Measurements from ENCODE around the gene HMCN2.

The HMCN2 gene

GRCh38 chr9:130311003-130311402 is 45.4 kb downstream of the HMCN2 start:
- DNase-seq (no peak), ATAC-seq (no peak)
- Mint-ChIP-seq H3K4me1 (no peaks in the 10 kb centered on the region), H3K4me3 (no peak overlapping the region), H3K27ac (no peak overlapping the region), H3K27me3 (peaks cover 5% of the 10 kb centered on the region), H3K9me3 (no peaks in the 10 kb centered on the region), H3K36me3 (ENCODE audit: low read depth) (no peaks in the 10 kb centered on the region)

DNA sequence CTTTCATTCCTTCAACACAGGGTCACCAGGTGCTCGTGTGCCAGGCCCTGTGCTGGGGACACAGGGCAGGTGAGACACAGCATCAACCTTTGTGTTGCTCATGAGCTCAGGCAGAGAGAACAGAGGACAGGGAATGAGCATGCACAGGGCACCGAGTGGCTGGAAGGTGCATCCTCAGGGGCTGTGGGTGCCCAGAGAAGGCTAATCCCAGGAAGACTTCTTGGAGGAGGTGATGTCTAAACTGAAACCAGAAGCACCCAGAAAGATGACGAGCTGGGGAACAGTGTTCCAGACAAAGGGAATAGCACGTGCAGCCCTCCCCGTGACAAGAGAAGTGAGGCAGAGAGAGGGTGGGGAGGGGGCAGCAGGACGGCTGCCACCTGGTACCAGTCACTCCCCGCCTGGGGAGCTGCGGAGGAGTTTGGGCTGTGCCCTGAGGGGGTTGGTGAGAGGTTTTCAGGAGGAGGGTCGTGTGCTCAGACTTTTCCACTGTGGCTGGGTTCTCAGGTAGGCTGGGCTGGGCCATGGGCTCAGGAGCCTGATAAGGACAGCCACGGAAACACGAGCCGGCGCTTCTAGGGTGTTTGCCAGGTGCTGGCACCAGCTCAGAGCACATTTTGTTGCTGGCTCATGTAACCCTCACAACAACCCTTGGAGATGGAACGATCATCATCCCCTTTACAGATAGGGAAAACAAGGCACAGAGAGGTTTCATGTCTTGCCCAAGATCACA is 46.0 kb downstream of the HMCN2 start:
- Mint-ChIP-seq H3K27ac (no peak overlapping the region), H3K4me3 (no peak overlapping the region), H3K36me3 (ENCODE audit: low read depth) (no peaks in the 10 kb centered on the region), H3K4me1 (no peaks in the 10 kb centered on the region), H3K27me3 (peaks cover 6% of the 10 kb centered on the region), H3K9me3 (no peaks in the 10 kb centered on the region)
- ATAC-seq, result no peak
- DNase-seq, result no peak

DNA sequence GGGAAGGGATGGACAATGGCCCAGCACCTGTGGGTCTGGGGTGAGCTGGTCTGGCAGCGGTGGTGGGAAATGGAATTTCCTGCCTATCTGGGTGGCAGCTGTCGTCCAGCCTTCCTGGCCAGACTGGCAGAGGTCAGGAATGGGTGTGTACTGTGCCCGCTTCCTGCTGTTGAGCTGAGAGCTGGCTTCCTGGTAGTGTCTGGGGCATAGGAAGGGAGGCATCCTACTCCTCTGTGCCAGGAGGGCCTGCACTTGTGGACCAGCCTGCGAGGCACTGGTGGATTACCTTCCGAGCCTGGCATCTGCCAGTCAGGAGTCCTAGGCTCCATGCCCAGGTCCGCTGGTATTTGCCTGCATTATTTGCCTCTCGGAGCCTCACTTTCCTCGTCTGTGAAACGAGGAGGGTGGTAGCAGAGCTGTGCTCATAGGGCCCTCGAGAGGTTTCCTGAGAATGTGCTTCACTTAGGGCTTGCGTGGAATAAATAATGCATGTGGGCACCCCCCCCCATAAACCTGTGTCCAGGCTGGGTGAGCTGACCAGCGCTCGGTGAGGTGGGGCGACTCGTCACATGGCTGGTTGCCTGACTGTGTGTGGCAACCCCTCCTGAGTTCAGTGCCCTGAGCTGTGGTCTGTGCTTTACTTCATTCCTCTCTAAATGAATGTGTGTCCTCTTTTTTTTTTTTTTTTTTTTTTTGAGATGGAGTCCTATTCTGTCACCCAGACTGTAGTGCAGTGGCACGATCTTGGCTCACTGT is 47.7 kb downstream of the HMCN2 start:
- Mint-ChIP-seq H3K27ac (no peak overlapping the region), H3K36me3 (ENCODE audit: low read depth) (no peaks in the 10 kb centered on the region), H3K4me3 (no peak overlapping the region), H3K9me3 (no peaks in the 10 kb centered on the region), H3K4me1 (no peaks in the 10 kb centered on the region), H3K27me3 (peaks cover 12% of the 10 kb centered on the region)
- no peak for DNase-seq
- no peak for ATAC-seq

GRCh38 chr9:130315446-130316226 is 50.1 kb downstream of the HMCN2 start:
- H3K27me3 Mint-ChIP-seq, result peaks cover 18% of the 10 kb centered on the region

GRCh38 chr9:130316430-130316829 is 50.9 kb downstream of the HMCN2 start:
- H3K4me1 Mint-ChIP-seq, result no peaks in the 10 kb centered on the region
- H3K27ac Mint-ChIP-seq, result no peak overlapping the region
- no peak overlapping the region for H3K4me3 Mint-ChIP-seq
- H3K9me3 Mint-ChIP-seq, result no peaks in the 10 kb centered on the region
- no peaks in the 10 kb centered on the region for H3K36me3 Mint-ChIP-seq (ENCODE audit: low read depth)
- ATAC-seq, result no peak
- DNase-seq, result no peak
- peaks cover 26% of the 10 kb centered on the region for H3K27me3 Mint-ChIP-seq

More at GRCh38 chr9:130315446-130316226, 50.1 kb downstream of the HMCN2 start:
- DNase-seq (no peak), ATAC-seq (no peak)
- H3K4me1 Mint-ChIP-seq, result no peaks in the 10 kb centered on the region
- H3K9me3 Mint-ChIP-seq, result no peaks in the 10 kb centered on the region
- H3K4me3 Mint-ChIP-seq, result no peak overlapping the region
- H3K36me3 Mint-ChIP-seq (ENCODE audit: low read depth), result no peaks in the 10 kb centered on the region
- no peak overlapping the region for H3K27ac Mint-ChIP-seq

DNA sequence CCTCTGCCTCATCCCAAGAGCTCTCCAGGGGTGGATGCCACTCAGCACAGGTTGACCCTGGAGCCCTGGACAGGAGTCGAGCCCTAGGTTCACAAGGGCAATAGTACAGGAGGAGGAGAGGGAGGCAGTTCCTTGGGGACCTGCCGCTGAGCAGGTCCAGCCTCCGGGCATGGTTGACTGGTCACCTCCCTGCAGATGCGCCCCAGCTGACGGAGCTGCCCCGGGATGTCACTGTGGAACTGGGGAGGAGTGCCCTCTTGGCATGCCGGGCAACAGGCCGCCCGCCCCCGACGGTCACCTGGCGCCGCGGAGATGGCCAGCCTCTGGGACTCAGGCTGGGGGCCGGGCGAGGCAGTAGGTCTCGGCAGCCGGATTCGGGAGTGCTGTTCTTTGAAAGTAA is 53.7 kb downstream of the HMCN2 start:
- Mint-ChIP-seq H3K4me1 (no peaks in the 10 kb centered on the region), H3K9me3 (no peaks in the 10 kb centered on the region), H3K27ac (no peak overlapping the region), H3K27me3 (peaks cover 32% of the 10 kb centered on the region), H3K4me3 (no peak overlapping the region), H3K36me3 (ENCODE audit: low read depth) (no peaks in the 10 kb centered on the region)
- DNase-seq (no peak), ATAC-seq (no peak)

DNA sequence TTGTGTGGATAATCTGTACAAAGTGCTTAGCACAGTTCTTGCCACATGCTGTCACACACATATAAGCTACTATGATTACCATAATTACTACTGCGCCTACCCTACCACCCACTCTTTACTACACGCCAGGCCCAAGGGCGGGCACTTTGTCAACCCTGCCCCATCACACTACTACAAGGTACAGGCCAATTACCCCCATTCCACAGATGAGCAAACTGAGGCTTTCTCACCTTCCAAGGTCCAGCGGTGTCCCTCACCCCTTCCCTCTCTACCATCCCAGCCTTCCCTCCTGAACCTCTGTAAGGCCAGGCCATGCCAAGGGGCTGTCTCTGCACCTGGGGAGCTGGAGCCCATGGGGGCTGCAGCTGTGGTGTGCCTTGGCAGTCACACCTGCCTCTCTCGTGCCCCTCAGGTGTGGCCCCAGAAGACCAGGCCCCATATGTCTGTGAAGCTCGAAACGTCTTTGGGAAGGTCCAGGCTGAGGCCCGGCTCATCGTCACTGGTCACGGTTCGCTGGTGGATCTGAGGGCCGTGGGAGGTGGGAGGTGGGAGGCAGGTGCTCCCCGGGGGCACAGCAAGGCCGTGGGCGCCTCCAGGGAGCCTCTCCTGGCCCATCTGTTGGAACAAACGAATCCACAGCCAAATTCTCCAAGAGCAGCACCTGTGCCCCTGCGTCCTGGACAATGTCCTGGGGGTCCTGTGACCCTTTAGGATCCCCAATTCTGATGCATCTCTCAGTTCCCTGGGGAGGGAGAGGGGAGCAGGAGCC is 54.6 kb downstream of the HMCN2 start:
- ATAC-seq (no peak), DNase-seq (no peak)
- no peak overlapping the region for H3K27ac Mint-ChIP-seq
- no peaks in the 10 kb centered on the region for H3K36me3 Mint-ChIP-seq (ENCODE audit: low read depth)
- H3K27me3 Mint-ChIP-seq, result peaks cover 32% of the 10 kb centered on the region
- no peaks in the 10 kb centered on the region for H3K4me1 Mint-ChIP-seq
- no peak overlapping the region for H3K4me3 Mint-ChIP-seq
- H3K9me3 Mint-ChIP-seq, result no peaks in the 10 kb centered on the region

GRCh38 chr9:130320723-130321481 is 55.3 kb downstream of the HMCN2 start:
- Mint-ChIP-seq H3K27me3 (peaks cover 30% of the 10 kb centered on the region), H3K4me3 (no peak overlapping the region), H3K36me3 (ENCODE audit: low read depth) (no peaks in the 10 kb centered on the region), H3K27ac (no peak overlapping the region), H3K4me1 (no peaks in the 10 kb centered on the region), H3K9me3 (no peaks in the 10 kb centered on the region)
- ATAC-seq, result no peak
- peak; percentile 6 for DNase-seq

DNA sequence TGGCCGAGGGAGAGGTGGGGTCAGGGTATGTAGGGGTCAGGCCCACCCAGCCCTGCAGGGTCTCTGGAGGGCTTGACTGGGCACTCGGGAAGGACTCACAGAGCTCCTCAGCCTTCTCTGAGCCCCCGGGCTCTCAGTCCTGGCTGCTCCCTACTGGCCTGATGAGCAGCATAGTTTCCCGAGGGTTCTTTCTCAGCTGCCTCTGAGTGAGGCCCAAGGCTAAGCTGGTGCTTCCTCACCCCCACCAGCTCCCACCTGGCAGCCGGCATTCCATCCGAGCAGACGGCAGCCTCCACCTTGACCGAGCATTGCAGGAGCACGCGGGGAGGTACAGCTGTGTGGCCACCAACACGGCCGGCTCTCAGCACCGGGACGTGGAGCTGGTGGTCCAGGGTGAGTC is 56.0 kb downstream of the HMCN2 start:
- Mint-ChIP-seq H3K4me3 (no peak overlapping the region), H3K27me3 (peaks cover 34% of the 10 kb centered on the region)

GRCh38 chr9:130323051-130323745 is 57.6 kb downstream of the HMCN2 start:
- ATAC-seq (no peak), DNase-seq (no peak)
- no peaks in the 10 kb centered on the region for H3K36me3 Mint-ChIP-seq (ENCODE audit: low read depth)
- H3K9me3 Mint-ChIP-seq, result no peaks in the 10 kb centered on the region
- peaks cover 35% of the 10 kb centered on the region for H3K27me3 Mint-ChIP-seq
- no peak overlapping the region for H3K4me3 Mint-ChIP-seq
- no peaks in the 10 kb centered on the region for H3K4me1 Mint-ChIP-seq
- H3K27ac Mint-ChIP-seq, result no peak overlapping the region

More for the DNA sequence above, 56.0 kb downstream of the HMCN2 start:
- Mint-ChIP-seq H3K4me1 (no peaks in the 10 kb centered on the region), H3K36me3 (ENCODE audit: low read depth) (no peaks in the 10 kb centered on the region), H3K9me3 (no peaks in the 10 kb centered on the region), H3K27ac (no peak overlapping the region)
- DNase-seq (no peak), ATAC-seq (no peak)

DNA sequence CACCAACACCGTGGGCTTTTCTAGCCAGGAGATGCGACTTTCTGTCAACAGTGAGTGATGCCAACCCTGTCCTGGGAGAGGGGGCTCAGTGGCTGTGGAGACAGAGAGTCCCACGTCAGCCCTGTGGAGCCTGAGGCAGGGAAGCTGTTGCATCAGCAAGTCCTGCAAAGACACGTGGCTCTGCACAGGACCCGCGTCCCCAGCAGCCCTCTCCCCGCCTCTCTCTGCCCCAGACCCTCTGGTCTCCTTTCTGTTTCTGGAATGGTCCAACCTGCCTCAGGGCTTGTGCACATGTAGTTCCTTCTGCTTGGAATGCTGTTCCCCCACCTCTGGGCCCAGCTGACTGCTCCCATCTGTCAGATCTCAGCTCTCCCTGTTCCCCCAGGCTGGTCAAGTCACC is 60.4 kb downstream of the HMCN2 start:
- Mint-ChIP-seq H3K4me3 (no peak overlapping the region), H3K4me1 (no peaks in the 10 kb centered on the region), H3K27me3 (peaks cover 40% of the 10 kb centered on the region), H3K27ac (no peak overlapping the region), H3K9me3 (no peaks in the 10 kb centered on the region), H3K36me3 (ENCODE audit: low read depth) (no peaks in the 10 kb centered on the region)
- ATAC-seq (no peak), DNase-seq (no peak)

DNA sequence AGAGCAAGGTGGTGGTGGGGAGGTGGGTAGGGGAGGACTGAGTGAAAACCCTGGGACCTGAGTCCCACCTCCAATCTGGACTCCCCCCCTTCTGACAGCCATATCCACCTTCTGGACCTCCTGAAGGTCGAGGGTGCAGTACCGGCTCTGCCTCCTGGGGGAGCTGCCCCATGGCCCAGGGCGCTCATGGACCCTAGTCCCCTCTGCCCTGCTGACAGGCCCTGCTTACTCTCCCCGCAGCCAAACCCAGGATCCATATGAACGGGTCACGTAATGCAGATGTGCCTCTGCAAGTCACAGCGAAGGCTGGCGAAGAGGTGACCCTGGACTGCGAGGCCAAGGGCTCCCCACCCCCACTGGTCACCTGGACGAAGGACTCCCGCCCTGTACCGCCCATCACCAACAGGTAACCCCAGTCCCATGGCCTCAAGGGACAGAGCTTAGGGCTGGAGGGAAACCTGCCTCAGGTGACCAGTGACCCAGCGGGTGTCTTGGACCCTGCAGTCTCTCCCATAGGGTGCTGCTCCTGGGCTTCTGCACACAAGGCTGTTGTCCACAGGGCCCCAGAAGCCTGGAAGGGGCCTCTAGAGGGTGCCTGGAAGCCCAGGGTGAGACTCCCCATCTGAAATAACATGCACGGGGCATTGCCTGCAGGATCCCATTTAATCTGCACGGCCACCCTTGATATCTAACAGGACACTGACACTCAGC is 61.7 kb downstream of the HMCN2 start:
- H3K36me3 Mint-ChIP-seq (ENCODE audit: low read depth), result no peaks in the 10 kb centered on the region
- ATAC-seq, result no peak
- no peak overlapping the region for H3K4me3 Mint-ChIP-seq

More for the DNA sequence above, 61.7 kb downstream of the HMCN2 start:
- Mint-ChIP-seq H3K27me3 (peaks cover 34% of the 10 kb centered on the region), H3K9me3 (no peaks in the 10 kb centered on the region), H3K27ac (no peak overlapping the region), H3K4me1 (no peaks in the 10 kb centered on the region)
- peak; percentile 33 for DNase-seq
